CD4-positive, alpha-beta T cell (primary cell): ENCODE data around the gene SHISA9. TPM values are rescaled to one million over a fixed set of nuclear protein-coding genes. Genes with fewer than 3 reads are reported as not detected.

ENCODE experiments used
- ATAC-seq: fragments of 200-7000 bp; cut with Tn5 transposase; one replicate; pipeline ENCODE4 v1.10.0; 2022; ENCODE audit warnings: mild to moderate bottlenecking; ENCODE audit not compliant: poor library complexity
- CTCF ChIA-PET: fragments of 350-600 bp; sonication (Branson Sonifier 250); formaldehyde crosslinking; loops from one replicate; lab custom pipeline; 2021; ENCODE audit warnings: antibody characterized with exemption, inconsistent platforms; lab: Charles Lee
- POLR2A ChIA-PET: fragments of 350-600 bp; sonication (Branson Sonifier 250); formaldehyde crosslinking; loops from one replicate; lab custom pipeline; 2021; ENCODE audit warnings: antibody characterized with exemption, inconsistent platforms; lab: Charles Lee
- DNase-seq, 14 experiments: peaks; one replicate each; pipeline ENCODE4 v3.0.0-alpha.2; 2013 to 2020; ENCODE audit warnings: mixed read lengths in 2 of 14
- H3K27ac ChIP-seq, 2 donors: one replicate each; pipeline versions ENCODE4 v1.5.1 to v1.7.0; 2013; ENCODE audit warnings: low read length in 2 of 2, low read depth in 1 of 2, mild to moderate bottlenecking in 1 of 2
- H3K27me3 ChIP-seq, 2 experiments: 1 replicate in 1 of 2; 2 replicates in 1 of 2; pipeline versions ENCODE4 v1.6.1 to v1.7.0; 2013; ENCODE audit warnings: low read length in 2 of 2, control low read depth in 1 of 2, mild to moderate bottlenecking in 1 of 2, moderate library complexity in 1 of 2; ENCODE audit not compliant: insufficient read depth in 2 of 2, control insufficient read depth in 1 of 2
- H3K36me3 ChIP-seq: one replicate; pipeline ENCODE4 v1.6.1; 2013; ENCODE audit warnings: low read length, control low read depth; ENCODE audit not compliant: insufficient read depth
- H3K4me1 ChIP-seq: one replicate; pipeline ENCODE4 v1.6.1; 2013; ENCODE audit warnings: low read length, control low read depth; ENCODE audit not compliant: insufficient read depth
- H3K4me3 ChIP-seq: one replicate; pipeline ENCODE4 v1.5.1; 2013; ENCODE audit warnings: mild to moderate bottlenecking, low read length, moderate library complexity
- H3K9me3 ChIP-seq, 2 experiments: 1 replicate in 1 of 2; 2 replicates in 1 of 2; pipeline versions ENCODE4 v1.6.1 to v1.7.0; 2013; ENCODE audit warnings: low read length in 2 of 2, mild to moderate bottlenecking in 2 of 2, control low read depth in 1 of 2, moderate library complexity in 1 of 2; ENCODE audit not compliant: control insufficient read depth in 1 of 2, insufficient read depth in 1 of 2
- H3K27ac Mint-ChIP-seq: one replicate; pipeline ENCODE4 v1.8.0; 2020; ENCODE audit warnings: mixed read lengths
- H3K27me3 Mint-ChIP-seq: one replicate; pipeline ENCODE4 v1.8.0; 2021; ENCODE audit warnings: mixed read lengths
- H3K36me3 Mint-ChIP-seq: one replicate; pipeline ENCODE4 v1.8.0; 2021; ENCODE audit warnings: low read depth, mixed read lengths
- H3K4me1 Mint-ChIP-seq: one replicate; pipeline ENCODE4 v1.8.0; 2021; ENCODE audit warnings: low read depth, mixed read lengths
- H3K4me3 Mint-ChIP-seq: one replicate; pipeline ENCODE4 v1.8.0; 2020; ENCODE audit warnings: mild to moderate bottlenecking, mixed read lengths
- H3K9me3 Mint-ChIP-seq: one replicate; pipeline ENCODE4 v1.8.0; 2020; ENCODE audit warnings: mixed read lengths
- CTCF ChIP-seq: fragments of 200-600 bp; IDR thresholded peaks from one replicate; pipeline ENCODE4 v1.8.0; 2022; ENCODE audit warnings: antibody characterized with exemption, mild to moderate bottlenecking
- intact Hi-C, 2 experiments: fragments of 100-400 bp; cut with DNase I in 1 of 2; cut with micrococcal nuclease in 1 of 2; formaldehyde crosslinking; loops; one replicate each; pipeline versions ENCODE4 v1.15.1 to v1.9.0; 2023 to 2025; cut with DNase I, micrococcal nuclease
- total RNA-seq, 174 experiments: library from RNA in 2 of 174; stranded (reverse) in 2 of 174; gene quantifications; one replicate each; pipeline ENCODE4 v1.2.3 and lab custom pipeline; 2021 to 2026

SHISA9 gene
- total RNA-seq, 2 experiments from 2014 or later, result not detected

- ChIA-PET POLR2A (no interaction called here), CTCF (no interaction called here)
- DNase-seq, result no peak
- Histone ChIP-seq H3K36me3 (no peaks in the 10 kb centered on the region), H3K27ac (no peak overlapping the region), H3K9me3 (peaks cover 0 to 4% of the 10 kb centered on the region in 2 experiments), H3K4me3 (no peak overlapping the region), H3K27me3 (no peaks in the 10 kb centered on the region), H3K4me1 (no peaks in the 10 kb centered on the region)
- peaks cover 7% of the 10 kb centered on the region for H3K9me3 Mint-ChIP-seq
- ATAC-seq, result no peak
- no peak overlapping the region for H3K27ac Mint-ChIP-seq
- no peaks in the 10 kb centered on the region for H3K27me3 Mint-ChIP-seq
- no peak for TF ChIP-seq CTCF
- H3K4me3 Mint-ChIP-seq, result no peak overlapping the region
- H3K36me3 Mint-ChIP-seq, result no peaks in the 10 kb centered on the region
- no peaks in the 10 kb centered on the region for H3K4me1 Mint-ChIP-seq
- intact Hi-C loops, result no loop called here
These were observed 208.9 kb downstream of the SHISA9 start for GRCh38 chr16:13110124-13110796.

GRCh38 chr16:13111747-13112146 lies 210.3 kb downstream of the SHISA9 start:
- H3K4me1 Mint-ChIP-seq, result no peaks in the 10 kb centered on the region
- no peaks in the 10 kb centered on the region for H3K27me3 ChIP-seq
- H3K27ac ChIP-seq, result no peak overlapping the region
- H3K9me3 ChIP-seq, result peaks cover 0 to 4% of the 10 kb centered on the region in 2 experiments
- H3K36me3 Mint-ChIP-seq, result no peaks in the 10 kb centered on the region
- no peak for TF ChIP-seq CTCF
- ATAC-seq (no peak), DNase-seq (no peak)
- CTCF ChIA-PET, result no interaction called here
- no peak overlapping the region for H3K4me3 ChIP-seq
- no peak overlapping the region for H3K4me3 Mint-ChIP-seq
- intact Hi-C loops, result no loop called here
- POLR2A ChIA-PET, result no interaction called here
- H3K27ac Mint-ChIP-seq, result no peak overlapping the region
- no peaks in the 10 kb centered on the region for H3K27me3 Mint-ChIP-seq
- no peaks in the 10 kb centered on the region for H3K4me1 ChIP-seq
- peaks cover 7% of the 10 kb centered on the region for H3K9me3 Mint-ChIP-seq
- H3K36me3 ChIP-seq, result no peaks in the 10 kb centered on the region

GRCh38 chr16:13113741-13114140 lies 212.3 kb downstream of the SHISA9 start:
- H3K27me3 ChIP-seq, result no peaks in the 10 kb centered on the region
- no peak overlapping the region for H3K4me3 ChIP-seq
- H3K4me1 ChIP-seq, result no peaks in the 10 kb centered on the region
- CTCF ChIA-PET, result no interaction called here
- DNase-seq, result no peak
- no peak for ATAC-seq
- peaks cover 6% of the 10 kb centered on the region for H3K9me3 Mint-ChIP-seq
- POLR2A ChIA-PET, result no interaction called here
- no peak for TF ChIP-seq CTCF
- no peak overlapping the region for H3K4me3 Mint-ChIP-seq
- no peak overlapping the region for H3K27ac ChIP-seq
- no peaks in the 10 kb centered on the region for H3K4me1 Mint-ChIP-seq
- intact Hi-C loops, result no loop called here
- H3K36me3 ChIP-seq, result no peaks in the 10 kb centered on the region
- H3K27me3 Mint-ChIP-seq, result no peaks in the 10 kb centered on the region
- H3K36me3 Mint-ChIP-seq, result no peaks in the 10 kb centered on the region
- peaks cover 0 to 4% of the 10 kb centered on the region in 2 experiments for H3K9me3 ChIP-seq
- no peak overlapping the region for H3K27ac Mint-ChIP-seq
